GM21423 (cell line): ENCODE measurements around the gene FILIP1.

Experiments used
- ATAC-seq: cut with Tn5 transposase; IDR thresholded peaks from one replicate; pipeline ENCODE4 v1.9.1; 2021; ENCODE audit warnings: mild to moderate bottlenecking, moderate library complexity; ENCODE audit not compliant: unreplicated experiment

The FILIP1 gene

DNA sequence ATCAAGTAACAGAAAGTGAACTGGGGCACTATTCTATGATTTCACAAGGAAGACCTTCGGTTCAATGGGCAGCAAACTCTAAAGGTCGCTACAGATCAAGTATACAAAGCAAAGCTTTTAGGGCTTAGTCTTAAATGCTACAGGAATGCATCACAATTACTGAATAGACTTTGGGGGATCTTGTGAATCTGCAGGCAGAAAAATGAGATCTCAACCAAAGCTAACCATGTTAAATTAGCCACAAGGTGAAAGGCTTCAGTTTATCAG is 111.0 kb downstream of the FILIP1 start:
- ATAC-seq = no peak

DNA sequence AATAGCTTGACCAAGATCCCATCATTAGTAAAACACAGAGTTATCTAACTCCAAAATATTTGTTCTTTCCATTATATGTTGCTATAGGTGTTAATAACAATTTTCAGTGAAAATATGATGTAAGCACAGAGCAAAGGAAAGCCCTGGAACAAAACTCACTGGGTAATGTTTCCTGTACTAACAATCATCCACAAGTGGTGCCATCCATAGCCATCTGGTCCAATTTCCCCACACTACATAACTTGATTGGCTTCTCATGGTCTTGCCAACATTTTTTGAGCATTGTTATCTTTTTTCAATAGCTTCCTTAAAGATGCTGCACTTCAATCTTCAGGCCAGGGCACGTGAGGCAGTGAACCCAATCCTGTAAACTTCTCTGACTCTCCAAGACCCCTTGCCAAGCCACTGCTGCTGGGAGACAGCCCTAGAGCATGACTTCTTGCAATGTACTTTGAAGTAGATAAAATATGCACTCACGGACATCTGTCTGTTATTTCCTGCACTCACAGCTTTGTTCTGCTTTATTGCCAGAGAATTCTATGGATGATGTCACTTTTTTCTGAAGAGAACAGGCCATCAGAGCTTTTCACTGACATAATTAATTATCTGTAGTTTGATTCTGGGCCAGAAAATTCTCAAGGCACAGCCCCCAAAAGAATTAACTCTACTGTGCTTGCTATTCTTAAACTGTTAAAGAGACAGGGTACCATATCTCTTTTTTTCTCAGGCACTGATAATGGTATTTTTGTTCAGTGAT is 111.5 kb downstream of the FILIP1 start:
- ATAC-seq = no peak

DNA sequence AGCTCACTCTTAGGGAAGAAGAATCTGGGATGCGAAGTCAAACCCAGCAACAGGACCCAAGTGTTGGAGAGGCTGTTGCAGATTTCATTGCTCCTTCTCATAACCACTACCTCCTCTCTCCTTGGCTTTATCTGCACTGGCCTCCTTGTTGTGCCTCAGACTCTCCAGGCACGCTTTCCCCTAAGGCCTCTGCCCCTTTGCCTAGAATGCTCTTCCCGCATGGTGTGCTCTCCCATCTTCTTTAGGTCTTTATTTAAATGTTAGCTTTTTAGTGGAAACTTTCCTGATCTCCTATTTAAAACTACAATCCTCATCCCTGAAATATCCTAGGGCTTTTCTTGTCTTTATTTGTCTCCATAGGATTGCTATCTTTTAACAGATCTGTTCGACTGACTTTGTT is 114.1 kb downstream of the FILIP1 start:
- no peak for ATAC-seq

DNA sequence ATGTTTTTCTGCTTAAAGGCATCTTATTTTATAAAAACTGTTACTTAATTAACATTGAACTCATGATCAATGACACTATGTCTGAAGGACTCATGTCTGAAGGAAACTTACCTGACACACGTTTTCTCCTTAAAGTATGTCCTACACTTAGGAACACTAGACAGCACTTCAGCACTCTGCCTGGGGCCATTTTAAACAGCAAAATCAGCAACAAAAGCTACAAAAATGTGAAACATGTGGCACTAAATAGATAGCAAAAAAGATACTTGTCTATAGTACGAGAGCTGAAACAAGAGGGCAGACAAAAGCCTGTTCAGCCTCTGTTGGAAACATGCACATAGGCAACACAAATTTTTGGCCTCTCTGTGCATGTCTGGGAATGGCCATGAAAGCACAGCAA is 115.5 kb downstream of the FILIP1 start:
- ATAC-seq = no peak

DNA sequence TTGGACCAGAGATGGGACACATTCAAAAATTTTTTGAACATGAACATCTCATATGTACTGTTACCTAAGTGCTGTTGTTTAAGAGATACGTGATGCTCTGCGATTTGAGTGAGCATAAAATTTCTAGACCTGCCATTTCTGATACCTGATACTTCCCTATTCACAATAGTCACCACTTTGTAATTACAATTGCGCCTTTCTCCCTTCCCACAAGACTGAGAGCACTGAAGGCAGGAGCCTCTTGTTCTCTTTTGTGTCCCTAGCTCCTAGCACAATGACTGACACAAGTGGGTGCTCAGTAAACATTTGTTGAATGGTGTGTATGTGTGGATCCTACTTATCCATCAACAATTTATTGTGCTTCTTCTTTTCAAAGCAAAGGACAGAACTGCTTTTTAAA is 116.2 kb downstream of the FILIP1 start:
- ATAC-seq = no peak

- no peak for ATAC-seq
These were observed 117.1 kb downstream of the FILIP1 start for GRCh38 chr6:75376347-75377024.

DNA sequence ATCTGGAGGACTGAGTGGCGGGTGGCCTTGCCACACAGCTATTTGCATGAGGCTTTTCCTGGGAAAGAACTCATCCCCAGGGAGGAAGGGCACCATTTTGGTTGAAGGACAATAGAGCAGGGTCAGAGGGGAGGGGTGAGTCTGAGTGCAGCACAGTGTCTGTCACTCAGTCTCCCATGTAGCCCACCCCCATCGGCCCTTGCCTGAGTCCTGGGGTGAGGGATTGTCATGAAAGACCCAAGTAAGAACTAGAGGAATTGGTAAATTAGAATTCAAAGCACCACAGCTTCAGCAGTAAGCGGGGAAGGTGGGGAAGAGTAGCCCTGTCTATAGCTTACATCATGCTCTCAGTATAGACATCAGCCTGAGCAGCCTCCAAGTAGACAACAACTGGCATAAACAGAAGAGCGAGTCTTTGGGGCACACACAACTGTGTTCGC is 118.6 kb downstream of the FILIP1 start:
- ATAC-seq = no peak

DNA sequence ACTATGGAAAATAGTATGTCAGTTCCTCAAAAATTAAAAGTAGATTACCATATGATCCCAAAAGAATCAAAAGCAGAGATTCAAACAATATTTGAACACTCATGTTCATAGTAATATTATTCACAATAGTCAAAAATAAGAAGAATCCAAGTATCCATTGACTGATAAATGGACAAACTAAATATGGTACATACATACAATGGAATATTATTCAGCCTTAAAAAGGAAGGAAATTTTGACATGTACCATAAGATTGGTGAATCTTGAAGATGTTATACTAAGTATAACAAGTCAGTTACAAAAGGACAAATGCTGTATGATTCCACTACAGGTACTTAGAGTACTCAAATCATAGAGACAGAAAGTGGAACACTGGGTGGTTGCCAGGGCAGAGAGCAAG is 120.7 kb downstream of the FILIP1 start:
- no peak for ATAC-seq

DNA sequence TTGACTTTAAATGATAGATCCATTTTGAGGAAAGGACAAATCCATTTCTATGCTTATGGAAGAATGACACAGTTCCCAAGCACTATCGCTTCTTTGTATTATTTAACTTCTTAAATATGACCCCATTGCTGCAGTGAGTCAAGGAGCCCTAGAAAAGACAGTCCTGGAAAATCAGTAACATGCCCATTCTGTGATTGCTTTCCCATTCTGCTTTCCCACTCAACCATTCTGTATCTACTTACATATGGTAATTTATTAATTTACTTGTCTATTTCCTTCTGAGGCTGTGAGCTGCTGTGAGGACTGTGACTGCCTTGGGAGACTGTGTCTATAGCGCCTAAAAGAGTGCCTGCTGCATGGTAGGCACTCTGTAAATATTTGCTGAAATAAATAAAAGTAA is 123.6 kb downstream of the FILIP1 start:
- no peak for ATAC-seq

DNA sequence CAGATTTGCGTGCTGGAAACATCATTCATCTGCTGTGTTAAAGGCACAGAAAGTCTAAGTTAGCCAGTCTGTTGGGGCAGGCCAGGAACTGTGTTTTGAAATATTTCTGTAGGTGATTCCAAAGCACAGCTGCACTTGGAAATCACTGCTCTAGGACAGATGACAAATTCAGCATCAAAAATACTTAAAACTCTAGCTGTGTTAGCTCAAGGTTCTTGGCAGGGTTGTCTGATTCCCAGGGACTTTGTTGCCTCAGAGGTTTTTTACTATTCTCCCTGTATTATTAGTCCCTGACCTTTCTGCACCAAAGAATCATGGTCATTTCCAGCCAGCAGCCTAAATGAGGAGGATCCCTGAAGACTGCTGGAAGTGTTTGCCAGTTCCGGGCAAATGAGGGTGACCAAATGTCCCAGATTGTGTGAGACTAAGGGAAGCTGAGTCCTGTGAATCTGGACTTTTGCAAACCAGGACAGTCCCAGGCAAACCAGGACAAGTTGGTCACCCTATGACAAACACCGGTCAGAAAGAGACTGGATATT is 124.7 kb downstream of the FILIP1 start:
- no peak for ATAC-seq

GRCh38 chr6:75368151-75368779 is 125.3 kb downstream of the FILIP1 start:
- no peak for ATAC-seq

- ATAC-seq = no peak
These were observed 130.3 kb downstream of the FILIP1 start for GRCh38 chr6:75363304-75363703.

GRCh38 chr6:75353644-75354043 is 140.0 kb downstream of the FILIP1 start:
- ATAC-seq = no peak

GRCh38 chr6:75351570-75351969 is 142.0 kb downstream of the FILIP1 start:
- ATAC-seq = no peak

GRCh38 chr6:75350808-75351207 is 142.8 kb downstream of the FILIP1 start:
- no peak for ATAC-seq

GRCh38 chr6:75350156-75350555 is 143.4 kb downstream of the FILIP1 start:
- no peak for ATAC-seq

- no peak for ATAC-seq
These were observed 144.2 kb downstream of the FILIP1 start for GRCh38 chr6:75349262-75349984.

DNA sequence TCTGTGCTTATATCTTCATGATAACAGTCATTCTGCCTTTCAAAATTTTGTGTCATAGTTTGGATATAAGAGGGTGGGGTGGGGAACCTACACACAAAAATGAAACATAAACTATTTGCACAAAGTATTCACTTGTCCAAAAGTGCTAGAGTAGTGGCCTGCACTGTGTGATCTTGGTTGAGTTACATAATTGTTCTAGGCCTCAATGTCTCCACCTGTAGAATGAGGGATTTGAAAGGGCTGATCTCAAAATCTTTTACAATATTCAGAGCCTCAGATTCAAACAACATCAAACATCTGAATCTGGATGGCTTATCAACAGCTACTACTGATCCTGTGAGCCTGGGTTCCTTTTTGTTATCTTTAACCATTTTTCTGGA is 144.7 kb downstream of the FILIP1 start:
- no peak for ATAC-seq

GRCh38 chr6:75347898-75348610 is 145.5 kb downstream of the FILIP1 start:
- ATAC-seq = no peak

DNA sequence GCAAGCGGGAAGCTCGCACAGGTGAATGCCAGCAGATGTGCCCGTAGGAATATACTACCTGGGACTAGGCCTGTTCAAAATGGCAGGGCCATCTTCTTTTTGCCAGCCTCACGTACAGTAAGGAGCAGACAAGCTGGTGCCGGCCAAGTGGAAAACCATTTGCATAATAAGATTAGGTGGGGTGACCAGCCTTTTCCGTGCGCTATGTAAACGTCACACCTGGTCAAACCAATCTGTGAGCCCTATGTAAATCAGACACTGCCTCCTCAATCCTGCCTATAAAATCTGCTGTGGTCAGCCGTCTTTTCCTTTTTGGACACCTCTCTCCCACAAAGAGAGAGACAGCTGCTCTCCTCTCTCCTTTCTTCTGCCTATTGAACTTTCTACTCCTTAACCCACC is 148.2 kb downstream of the FILIP1 start:
- ATAC-seq = no peak

- ATAC-seq = no peak
These were observed 149.1 kb downstream of the FILIP1 start for GRCh38 chr6:75344455-75344854.
